Measurements from ENCODE around the gene HHEX.
"Not testable (repeated sequence)": the region's sequence is repeated elsewhere in the genome, so short reads cannot be mapped to it uniquely, and the experiment has no call there.

The HHEX gene

GRCh38 chr10:92737484-92737883 is 47.7 kb downstream of the HHEX start:
- no peak for DNase-seq

- no peak for DNase-seq
Measured at GRCh38 chr10:92740762-92741161, 51.0 kb downstream of the HHEX start.

GRCh38 chr10:92741741-92742140 is 52.0 kb downstream of the HHEX start:
- DNase-seq: not testable (repeated sequence)

GRCh38 chr10:92742331-92743228 is 52.8 kb downstream of the HHEX start:
- DNase-seq: no peak

All from NCI-H524 (cell line).